Measurements from ENCODE around the gene ENPP5.

DNA sequence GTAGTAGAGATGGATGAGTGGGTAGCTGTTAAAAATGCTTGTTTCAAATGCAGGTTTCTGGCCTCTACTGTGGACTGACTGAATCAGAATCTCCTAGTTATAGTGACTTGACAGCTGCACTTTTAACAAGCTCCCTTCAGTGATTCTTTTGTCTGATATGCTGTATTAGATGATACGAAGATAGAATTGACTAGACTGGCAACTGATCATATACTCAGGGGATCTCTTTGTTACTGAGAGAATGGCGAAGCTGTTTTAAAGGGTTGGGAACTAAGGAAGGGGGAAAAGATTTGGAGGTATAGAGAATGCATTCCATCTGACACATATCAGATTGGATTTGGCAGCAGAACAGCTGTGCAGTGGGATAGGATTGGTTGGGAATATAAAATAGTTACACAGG lies 33.9 kb downstream of the ENPP5 start:
- TF ChIP-seq, protein P1, sequence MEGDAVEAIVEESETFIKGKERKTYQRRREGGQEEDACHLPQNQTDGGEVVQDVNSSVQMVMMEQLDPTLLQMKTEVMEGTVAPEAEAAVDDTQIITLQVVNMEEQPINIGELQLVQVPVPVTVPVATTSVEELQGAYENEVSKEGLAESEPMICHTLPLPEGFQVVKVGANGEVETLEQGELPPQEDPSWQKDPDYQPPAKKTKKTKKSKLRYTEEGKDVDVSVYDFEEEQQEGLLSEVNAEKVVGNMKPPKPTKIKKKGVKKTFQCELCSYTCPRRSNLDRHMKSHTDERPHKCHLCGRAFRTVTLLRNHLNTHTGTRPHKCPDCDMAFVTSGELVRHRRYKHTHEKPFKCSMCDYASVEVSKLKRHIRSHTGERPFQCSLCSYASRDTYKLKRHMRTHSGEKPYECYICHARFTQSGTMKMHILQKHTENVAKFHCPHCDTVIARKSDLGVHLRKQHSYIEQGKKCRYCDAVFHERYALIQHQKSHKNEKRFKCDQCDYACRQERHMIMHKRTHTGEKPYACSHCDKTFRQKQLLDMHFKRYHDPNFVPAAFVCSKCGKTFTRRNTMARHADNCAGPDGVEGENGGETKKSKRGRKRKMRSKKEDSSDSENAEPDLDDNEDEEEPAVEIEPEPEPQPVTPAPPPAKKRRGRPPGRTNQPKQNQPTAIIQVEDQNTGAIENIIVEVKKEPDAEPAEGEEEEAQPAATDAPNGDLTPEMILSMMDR (conservative IDR thresholded peaks at IDR 0.05; ENCODE audit: low read length) = no peak
- no peak for TF ChIP-seq EZH2phosphoT487 (IDR thresholded peaks at IDR 0.05; ENCODE audit: borderline replicate concordance, low read depth, low read length)
